NB4 (cell line): ENCODE measurements around the gene ATXN2.

Experiments
- CTCF ChIP-seq: IDR thresholded peaks from one replicate; pipeline ENCODE4 v1.5.1; 2012; ENCODE audit warnings: low read depth, low read length
- POLR2A ChIP-seq: IDR thresholded peaks from 2 replicates; pipeline ENCODE4 v1.6.1; 2011; ENCODE audit warnings: mild to moderate bottlenecking; ENCODE audit not compliant: insufficient read length; ENCODE audit errors: extremely low read depth

GRCh38 chr12:111467092-111467856 is 131.8 kb downstream of the ATXN2 start:
- TF ChIP-seq CTCF (no peak), POLR2A (no peak)
